ENCODE measurements around the gene TNFAIP2. TPM values are rescaled to one million over a fixed set of nuclear protein-coding genes. Genes with fewer than 3 reads are reported as not detected.

TNFAIP2 gene
- total RNA-seq, 6 experiments from 2014 or later = 23.2 to 122 (median 32.6) TPM

DNA sequence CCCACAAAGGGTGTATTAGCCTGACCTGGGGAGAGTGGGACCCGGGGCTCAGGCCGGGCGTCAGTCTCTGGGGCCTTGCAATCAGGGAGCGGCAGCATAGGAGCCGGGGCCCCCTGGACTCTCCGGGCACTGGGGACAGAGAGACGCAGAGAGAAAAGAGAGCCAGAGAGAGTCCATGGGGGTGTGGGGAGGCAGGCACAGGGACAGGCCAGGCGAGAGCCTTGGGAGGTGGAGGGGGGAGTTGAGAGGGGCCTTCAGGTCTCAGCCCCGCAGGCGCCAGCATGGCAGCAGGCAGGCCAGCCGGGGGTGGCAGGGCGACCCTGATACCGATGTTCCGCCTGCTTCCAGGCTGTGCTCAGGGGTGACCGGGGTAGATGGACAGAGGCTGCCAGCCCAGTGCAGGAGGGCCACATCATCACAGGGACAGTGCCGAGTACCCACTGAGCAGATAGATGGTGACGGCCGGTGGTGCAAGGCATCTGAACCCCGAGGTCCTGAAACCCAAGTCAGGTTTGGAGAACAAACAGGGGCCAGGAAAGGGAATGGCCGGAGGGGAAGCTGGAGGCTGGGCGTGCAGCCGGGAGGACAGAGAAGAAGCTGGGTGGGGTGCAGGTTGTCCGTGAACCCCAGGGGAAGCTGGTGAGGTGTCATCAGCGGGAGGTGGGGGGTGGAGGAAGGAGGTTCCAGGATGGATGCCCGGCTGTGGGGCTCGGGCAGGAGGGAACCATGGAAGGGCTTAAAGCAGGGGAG, 25.8 kb upstream of the TNFAIP2 start:
- Histone ChIP-seq H3K4me1 (peaks cover 0 to 50% (median 18%) of the 10 kb centered on the region in 4 donors), H3K36me3 (peaks cover 0 to 5% (median 0%) of the 10 kb centered on the region in 4 donors), H3K9me3 (no peaks in the 10 kb centered on the region), H3K27me3 (no peaks in the 10 kb centered on the region), H3K4me3 (peak overlapping the region; percentile 37 to 63 (median 46)), H3K27ac (peak overlapping the region in 2 of 3 donors; percentile 69 to 95)
- ATAC-seq (no peak), DNase-seq (peak in 2 of 3 donors; percentile 39 to 59)
- WGBS (ENCODE audit: insufficient coverage, low coverage, low lambda C conversion rate, missing lambda C conversion rate) = 47% methylated on average over 7 of the region's 26 CpGs
- TF ChIP-seq POLR2A (IDR thresholded peaks at IDR 0.05) = no peak
- TF ChIP-seq, protein P1, sequence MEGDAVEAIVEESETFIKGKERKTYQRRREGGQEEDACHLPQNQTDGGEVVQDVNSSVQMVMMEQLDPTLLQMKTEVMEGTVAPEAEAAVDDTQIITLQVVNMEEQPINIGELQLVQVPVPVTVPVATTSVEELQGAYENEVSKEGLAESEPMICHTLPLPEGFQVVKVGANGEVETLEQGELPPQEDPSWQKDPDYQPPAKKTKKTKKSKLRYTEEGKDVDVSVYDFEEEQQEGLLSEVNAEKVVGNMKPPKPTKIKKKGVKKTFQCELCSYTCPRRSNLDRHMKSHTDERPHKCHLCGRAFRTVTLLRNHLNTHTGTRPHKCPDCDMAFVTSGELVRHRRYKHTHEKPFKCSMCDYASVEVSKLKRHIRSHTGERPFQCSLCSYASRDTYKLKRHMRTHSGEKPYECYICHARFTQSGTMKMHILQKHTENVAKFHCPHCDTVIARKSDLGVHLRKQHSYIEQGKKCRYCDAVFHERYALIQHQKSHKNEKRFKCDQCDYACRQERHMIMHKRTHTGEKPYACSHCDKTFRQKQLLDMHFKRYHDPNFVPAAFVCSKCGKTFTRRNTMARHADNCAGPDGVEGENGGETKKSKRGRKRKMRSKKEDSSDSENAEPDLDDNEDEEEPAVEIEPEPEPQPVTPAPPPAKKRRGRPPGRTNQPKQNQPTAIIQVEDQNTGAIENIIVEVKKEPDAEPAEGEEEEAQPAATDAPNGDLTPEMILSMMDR (IDR thresholded peaks at IDR 0.05) = no peak
- intact Hi-C loops (cut with DNase I) = no loop called here

DNA sequence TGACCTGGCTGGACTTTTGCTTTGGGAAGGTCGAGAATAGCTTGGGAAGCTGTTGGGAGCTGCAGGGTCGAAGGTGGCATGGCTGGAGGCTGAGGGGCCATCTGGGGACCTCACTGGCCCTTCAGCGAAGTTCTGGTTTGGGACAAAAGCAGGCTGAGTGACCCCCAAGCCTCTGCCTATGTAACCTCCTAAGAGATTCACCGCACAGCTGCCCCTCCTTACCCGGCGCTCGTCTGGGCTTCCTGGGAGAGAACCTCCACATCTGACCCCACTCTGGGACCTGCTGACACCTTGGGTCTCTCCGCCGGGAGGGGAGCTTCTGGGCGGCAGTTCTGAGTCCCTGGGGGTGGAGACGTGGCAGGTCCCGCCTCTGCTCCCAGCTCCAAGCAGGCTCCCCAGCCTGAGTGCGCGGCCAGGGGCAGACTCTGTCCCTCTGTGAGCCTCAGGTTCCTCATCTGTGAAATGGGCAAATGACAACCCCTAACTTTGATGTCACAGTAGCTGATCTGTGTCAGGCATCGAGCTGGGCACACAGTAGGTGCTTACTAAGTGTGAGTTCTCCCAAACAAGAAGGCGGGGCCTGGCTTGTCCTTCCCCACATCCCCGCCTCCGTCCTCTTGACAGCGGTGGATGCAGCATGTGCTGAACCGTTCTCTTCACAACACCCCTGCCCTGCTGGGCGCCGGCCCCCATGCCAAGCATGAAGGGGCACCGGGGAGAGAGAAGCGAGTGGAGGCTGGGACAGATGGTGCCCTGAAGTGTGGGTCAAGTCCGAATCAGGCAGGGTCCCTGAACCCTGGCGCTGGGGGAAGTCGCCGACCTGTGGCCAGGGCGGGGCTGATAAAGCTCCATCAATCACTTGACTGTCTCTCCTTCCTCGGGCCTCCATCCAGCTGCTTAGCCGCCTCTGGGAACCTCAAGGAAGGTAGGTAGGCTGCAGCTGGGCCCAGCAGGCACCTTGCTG, 25.0 kb upstream of the TNFAIP2 start:
- peaks cover 0 to 7% (median 0%) of the 10 kb centered on the region in 4 donors for H3K36me3 ChIP-seq
- ATAC-seq (peak; percentile 27 to 42 (median 40)), DNase-seq (peak; percentile 67 to 86 (median 79))
- intact Hi-C loops (cut with DNase I) = no loop called here
- no peak for TF ChIP-seq POLR2A (IDR thresholded peaks at IDR 0.05)
- TF ChIP-seq, protein P1 (IDR thresholded peaks at IDR 0.05) = no peak
- no peaks in the 10 kb centered on the region for H3K9me3 ChIP-seq
- peak overlapping the region; percentile 37 to 63 (median 46) for H3K4me3 ChIP-seq
- H3K27me3 ChIP-seq = no peaks in the 10 kb centered on the region
- H3K4me1 ChIP-seq = peaks cover 0 to 58% (median 18%) of the 10 kb centered on the region in 4 donors
- peak overlapping the region; percentile 22 to 95 (median 69) for H3K27ac ChIP-seq
- 45% methylated on average over 7 of the region's 31 CpGs for WGBS (ENCODE audit: insufficient coverage, low coverage, low lambda C conversion rate, missing lambda C conversion rate)

DNA sequence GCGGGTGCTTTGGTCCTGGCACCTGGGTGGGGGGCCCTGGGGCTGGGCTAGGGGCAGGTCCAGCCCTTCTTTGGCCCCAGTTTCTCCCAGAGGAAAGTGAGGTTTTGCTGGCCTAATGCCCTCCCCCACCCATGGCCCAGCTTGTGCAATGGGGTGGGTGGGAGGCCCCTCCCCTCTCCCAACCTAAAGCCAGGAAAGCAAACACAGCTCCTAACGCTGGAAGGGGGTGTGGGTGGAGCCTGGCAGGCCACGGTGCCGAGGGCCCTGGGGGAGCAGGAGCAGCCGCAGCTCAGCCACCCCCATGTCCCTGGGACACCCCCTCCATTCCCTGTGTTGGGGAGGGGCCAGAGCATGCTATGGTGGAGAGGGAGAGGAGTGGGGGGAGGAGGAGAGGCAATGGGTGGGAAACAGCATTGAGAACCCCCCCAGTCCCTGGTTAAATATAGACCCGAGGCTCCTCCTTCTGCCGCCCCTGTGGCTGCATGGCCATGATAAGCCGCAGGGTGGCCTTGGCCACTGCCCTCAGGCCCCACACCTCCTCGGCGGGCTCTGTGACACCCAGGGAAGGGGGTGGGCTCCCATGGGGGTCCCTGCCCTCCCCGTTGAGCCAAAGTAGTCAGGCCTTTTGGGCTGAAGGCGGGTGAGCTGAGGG, 24.1 kb upstream of the TNFAIP2 start:
- no peaks in the 10 kb centered on the region for H3K27me3 ChIP-seq
- TF ChIP-seq POLR2A (IDR thresholded peaks at IDR 0.05) = peak; percentile 64
- TF ChIP-seq, protein P1 (IDR thresholded peaks at IDR 0.05) = peak; percentile 4 to 51 (median 18)
- H3K36me3 ChIP-seq = peaks cover 0 to 7% (median 0%) of the 10 kb centered on the region in 4 donors
- peak overlapping the region; percentile 60 to 95 (median 69) for H3K27ac ChIP-seq
- intact Hi-C loops (cut with DNase I) = no loop called here
- peak; percentile 53 to 69 (median 62) for ATAC-seq
- H3K4me3 ChIP-seq = peak overlapping the region; percentile 37 to 63 (median 46)
- peaks cover 0 to 65% (median 20%) of the 10 kb centered on the region in 4 donors for H3K4me1 ChIP-seq
- WGBS (ENCODE audit: insufficient coverage, low coverage, low lambda C conversion rate, missing lambda C conversion rate) = 60% methylated on average over 1 of the region's 12 CpGs
- no peaks in the 10 kb centered on the region for H3K9me3 ChIP-seq
- peak; percentile 86 to 93 (median 91) for DNase-seq

DNA sequence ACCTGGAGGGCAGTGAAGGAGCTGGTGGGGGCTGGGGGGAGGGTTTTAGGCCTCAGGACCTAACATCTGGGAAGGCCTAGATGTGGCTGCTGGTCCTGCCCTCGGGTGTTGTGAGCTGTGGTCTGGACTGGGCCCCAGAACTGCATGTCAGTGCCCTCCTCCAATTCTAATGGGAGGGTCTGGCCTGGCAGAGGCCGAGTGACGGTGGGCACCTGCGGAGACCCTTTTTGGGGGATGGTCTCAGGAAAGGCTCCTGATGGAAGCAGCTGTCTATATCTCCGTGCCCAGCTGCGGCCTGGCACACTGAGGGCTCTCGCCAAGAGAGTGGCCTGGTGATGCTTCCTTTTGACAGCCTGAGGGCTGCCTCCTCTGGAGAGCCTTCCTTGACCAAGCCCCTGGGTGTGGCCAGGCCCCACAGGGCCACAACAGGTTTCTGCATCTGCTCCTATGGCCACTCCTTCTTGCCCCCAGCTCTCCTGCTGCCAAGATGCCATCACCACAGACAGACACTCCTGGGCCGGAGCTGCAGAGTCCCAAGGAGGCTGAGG, 23.5 kb upstream of the TNFAIP2 start:
- peak overlapping the region; percentile 37 to 63 (median 46) for H3K4me3 ChIP-seq

More for the DNA sequence above, 23.5 kb upstream of the TNFAIP2 start:
- TF ChIP-seq POLR2A (IDR thresholded peaks at IDR 0.05) = no peak
- TF ChIP-seq, protein P1 (IDR thresholded peaks at IDR 0.05) = no peak
- DNase-seq = peak in 2 of 3 donors; percentile 53 to 60
- Histone ChIP-seq H3K27me3 (no peaks in the 10 kb centered on the region), H3K9me3 (no peaks in the 10 kb centered on the region), H3K36me3 (peaks cover 0 to 7% (median 0%) of the 10 kb centered on the region in 4 donors), H3K27ac (peak overlapping the region; percentile 60 to 95 (median 69)), H3K4me1 (peaks cover 0 to 69% (median 25%) of the 10 kb centered on the region in 4 donors)
- ATAC-seq = peak in 2 of 4 donors; percentile 0 to 1
- intact Hi-C loops (cut with DNase I) = loop anchor here (10.0 kb wide), 2 partner anchors 85 to 185 kb away; no protein-coding TSS in a partner anchor
- WGBS (ENCODE audit: insufficient coverage, low coverage, low lambda C conversion rate, missing lambda C conversion rate) = 37% methylated on average over 4 of the region's 8 CpGs

Data from right lobe of liver (tissue), 6 donors.